NCI-H146 treated with DMSO at 0.1 percent for 48 hours (cell line): ENCODE results near the gene PI16.

Experiments used
- DNase-seq: peaks from one replicate; lab custom pipeline; 2025; ENCODE audit not compliant: unreplicated experiment; lab: John Stamatoyannopoulos, UW

PI16 gene, protein sequence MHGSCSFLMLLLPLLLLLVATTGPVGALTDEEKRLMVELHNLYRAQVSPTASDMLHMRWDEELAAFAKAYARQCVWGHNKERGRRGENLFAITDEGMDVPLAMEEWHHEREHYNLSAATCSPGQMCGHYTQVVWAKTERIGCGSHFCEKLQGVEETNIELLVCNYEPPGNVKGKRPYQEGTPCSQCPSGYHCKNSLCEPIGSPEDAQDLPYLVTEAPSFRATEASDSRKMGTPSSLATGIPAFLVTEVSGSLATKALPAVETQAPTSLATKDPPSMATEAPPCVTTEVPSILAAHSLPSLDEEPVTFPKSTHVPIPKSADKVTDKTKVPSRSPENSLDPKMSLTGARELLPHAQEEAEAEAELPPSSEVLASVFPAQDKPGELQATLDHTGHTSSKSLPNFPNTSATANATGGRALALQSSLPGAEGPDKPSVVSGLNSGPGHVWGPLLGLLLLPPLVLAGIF

GRCh38 chr6:36954262-36954931 lies at the start of gene PI16:
PI16 (plus strand) TSS chr6:36954738; CDS start chr6:36954761, 23 bp downstream.
- no peak for DNase-seq

- no peak for DNase-seq
Observed at GRCh38 chr6:36904851-36905393, 49.6 kb upstream of the PI16 start.

DNA sequence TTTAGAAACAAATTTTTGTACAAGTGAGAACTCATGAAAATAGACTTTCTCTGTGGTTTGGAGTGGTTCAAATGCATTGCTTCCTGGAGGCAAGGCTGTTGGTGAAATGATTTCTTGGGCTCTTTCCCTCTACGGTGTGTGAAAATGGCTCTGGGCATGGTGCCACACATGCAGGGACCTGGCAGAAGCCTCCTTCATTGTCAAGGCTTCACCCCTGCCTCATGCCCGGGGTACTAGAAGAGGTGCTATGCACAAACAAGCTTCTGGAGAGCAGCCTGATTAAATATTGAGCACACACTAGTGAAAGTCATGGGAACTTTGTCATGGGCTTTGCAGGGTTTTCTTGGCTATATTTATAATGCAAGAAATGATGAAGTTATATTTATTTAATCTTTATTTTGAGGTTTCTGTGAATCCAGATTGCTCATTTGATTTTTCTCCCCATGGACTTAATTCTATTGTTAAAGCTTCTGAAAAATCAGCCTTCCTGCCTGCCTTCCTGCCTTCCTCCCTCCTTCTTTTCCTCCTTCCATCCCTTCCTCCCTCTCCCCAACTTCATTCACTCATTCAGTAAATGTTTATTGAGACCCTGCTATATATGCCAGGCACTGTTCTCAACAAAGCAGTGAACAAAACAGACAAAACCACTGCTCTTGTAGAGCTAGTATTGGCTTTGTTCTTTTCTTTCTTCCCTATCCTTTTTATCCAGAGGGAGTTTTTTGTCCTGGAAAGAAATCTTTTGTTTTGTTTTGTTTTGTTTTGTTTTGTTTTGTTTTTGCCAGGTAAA lies 47.8 kb upstream of the PI16 start:
- no peak for DNase-seq

GRCh38 chr6:36907781-36908180 lies 46.8 kb upstream of the PI16 start:
- no peak for DNase-seq

DNA sequence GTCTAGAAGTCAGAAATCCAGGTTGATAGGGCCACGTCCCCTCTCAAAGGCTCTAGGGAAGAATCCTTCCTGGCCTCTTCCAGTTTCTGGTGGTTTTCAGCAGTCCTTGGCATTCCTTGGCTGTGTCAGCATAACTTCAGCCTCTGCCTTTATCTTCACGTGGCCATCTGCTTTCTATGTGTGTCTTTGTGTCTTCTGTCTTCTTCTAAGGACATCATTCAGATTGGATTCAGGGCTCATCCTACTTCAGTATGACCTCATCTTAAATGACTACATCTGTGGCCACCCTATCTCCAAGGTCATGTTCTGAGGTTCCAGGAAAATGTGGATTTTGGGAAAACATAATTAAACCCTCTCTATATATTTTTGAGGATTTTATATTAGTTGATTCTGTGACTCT lies 45.8 kb upstream of the PI16 start:
- DNase-seq: no peak

DNA sequence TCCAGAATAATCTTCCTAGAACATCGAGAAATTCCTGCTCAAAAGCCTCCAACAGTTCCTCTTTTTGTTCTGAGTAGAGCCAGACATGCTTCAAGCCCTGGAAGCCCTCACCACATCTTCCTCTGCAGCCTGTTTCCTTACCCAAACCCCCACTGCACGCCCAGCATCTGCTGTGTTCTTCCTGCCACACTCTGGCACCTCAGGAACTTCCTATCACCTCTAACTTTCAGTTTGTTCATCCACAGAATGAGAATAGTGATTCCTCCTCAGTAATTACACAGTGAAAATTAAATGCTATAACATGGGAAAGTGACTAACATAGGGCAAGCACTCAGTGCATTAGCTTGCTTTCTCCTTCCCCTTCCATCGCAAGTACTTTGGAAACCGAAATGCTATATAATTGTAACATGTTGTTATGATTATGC lies 42.5 kb upstream of the PI16 start:
- DNase-seq: no peak

GRCh38 chr6:36912586-36912985 lies 42.0 kb upstream of the PI16 start:
- DNase-seq: no peak

- DNase-seq: no peak
Observed at GRCh38 chr6:36913082-36913481, 41.5 kb upstream of the PI16 start.

DNA sequence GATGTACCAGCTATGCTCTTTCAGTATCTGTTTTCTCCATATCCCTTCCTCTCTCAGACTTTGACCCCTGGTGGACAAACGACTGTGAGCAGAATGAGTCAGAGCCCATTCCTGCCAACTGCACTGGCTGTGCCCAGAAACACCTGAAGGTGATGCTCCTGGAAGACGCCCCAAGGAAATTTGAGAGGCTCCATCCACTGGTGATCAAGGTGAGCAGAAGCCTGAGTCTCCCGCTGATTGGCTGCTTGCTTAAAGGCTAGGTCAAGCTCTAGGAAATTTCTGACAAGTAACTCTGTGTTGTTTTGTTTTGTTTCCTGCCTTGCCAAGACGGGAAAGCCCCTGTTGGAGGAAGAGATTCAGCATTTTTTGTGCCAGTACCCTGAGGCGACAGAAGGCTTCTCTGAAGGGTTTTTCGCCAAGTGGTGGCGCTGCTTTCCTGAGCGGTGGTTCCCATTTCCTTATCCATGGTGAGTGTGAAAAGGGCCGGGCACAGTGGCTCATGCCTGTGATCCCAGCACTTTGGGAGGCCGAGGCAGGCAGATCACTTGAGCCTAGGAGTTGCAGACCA lies 40.2 kb upstream of the PI16 start:
- DNase-seq: no peak

DNA sequence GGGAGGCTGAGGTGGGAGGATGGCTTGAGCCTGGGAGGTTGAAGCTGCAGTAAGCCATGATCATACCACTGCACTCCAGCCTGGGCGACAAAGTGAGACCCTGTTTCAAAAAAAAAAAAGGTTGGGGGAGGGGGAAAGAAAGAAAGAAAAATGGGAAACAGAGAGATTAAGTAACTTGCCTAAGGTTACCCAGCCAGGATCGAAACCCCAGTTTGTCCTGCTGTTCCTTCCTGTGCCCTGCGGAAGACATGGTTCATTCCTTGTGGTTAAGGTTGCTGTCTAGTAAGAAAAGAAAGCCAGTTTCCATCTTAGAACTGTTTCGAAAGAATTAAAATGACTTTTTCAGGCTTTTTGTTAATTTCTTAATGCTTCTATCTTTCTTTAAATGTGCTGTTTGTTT lies 38.9 kb upstream of the PI16 start:
- DNase-seq: no peak

- no peak for DNase-seq
Observed at GRCh38 chr6:36916126-36916525, 38.4 kb upstream of the PI16 start.

GRCh38 chr6:36917541-36918193 lies 36.9 kb upstream of the PI16 start:
- no peak for DNase-seq

DNA sequence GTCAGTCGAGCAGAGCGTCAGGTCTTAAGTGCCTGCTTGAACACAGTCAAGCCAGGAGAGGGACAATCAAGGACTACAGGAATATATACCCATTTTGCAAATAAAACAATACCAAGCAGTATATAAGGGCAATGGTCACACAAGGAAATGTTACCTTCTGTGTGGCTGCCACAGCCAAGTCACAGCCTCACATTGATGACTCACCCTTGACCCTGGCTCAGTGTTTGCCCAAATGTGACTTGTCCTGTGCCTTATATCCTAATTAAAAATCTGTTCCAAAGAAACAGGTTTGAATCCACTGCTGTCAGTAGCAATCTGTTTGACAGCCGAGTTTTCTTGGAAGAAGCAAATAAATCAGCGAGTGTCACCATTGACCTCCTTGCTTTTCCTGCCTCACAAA lies 34.5 kb upstream of the PI16 start:
- DNase-seq: no peak

GRCh38 chr6:36920546-36920945 lies 34.0 kb upstream of the PI16 start:
- no peak for DNase-seq

- no peak for DNase-seq
Observed at GRCh38 chr6:36924131-36924530, 30.4 kb upstream of the PI16 start.

GRCh38 chr6:36924778-36925374 lies 29.7 kb upstream of the PI16 start:
- no peak for DNase-seq

DNA sequence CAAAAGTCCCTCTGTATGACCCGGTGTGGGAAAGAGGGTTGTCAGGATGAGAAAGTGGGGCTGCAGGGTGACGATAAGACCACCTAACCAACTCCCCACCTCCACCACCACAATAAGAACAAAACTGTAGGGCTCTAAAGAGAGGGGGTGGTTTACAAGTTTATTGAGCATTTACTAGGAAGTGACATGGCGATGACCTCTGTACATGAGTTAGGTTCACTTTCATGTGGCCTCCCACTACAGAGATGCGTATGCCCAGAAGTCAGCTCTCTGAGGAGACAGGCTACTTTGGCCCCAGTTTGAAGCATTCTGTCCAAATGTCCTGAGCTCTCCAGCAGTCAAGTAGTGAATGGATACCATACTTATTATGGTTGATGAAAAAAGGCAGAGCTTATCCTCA lies 28.7 kb upstream of the PI16 start:
- no peak for DNase-seq

DNA sequence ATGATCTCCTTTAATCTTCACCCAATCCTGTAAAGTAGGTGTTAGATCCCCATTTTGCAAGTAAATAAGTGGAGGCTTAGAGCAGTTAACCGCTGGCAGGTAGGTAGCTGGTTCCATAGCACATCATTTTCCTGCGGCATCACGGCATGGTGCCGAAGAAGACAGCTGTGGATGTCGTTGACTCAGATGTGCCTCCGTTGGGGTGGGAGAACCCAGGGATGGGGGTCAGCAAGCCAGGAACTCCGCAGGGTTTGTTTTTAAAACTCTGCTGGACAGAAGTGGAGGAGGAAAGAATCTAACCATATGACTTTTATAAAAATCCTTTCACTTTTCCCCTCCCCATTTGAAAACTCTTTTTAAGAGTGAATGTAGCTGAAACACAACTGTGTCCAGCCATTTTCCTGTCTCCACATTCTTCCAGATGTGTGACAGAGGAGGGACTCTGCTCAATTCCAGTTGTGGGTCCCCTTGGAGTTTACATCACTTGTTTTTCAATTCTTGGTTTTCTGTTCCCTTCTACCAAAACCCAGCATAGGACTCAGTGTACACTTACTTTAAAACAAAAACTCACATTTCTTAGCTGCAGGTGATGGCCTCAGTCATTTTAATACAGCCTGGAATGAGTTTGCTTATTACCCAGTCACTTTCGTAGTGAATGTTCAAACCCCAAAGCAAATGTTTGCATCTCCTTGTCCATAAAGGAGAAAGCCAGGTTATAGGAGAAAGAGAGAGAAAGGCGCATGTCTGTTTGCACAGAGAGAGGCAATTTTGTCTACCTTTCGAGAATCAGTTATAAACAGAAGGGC lies 27.6 kb upstream of the PI16 start:
- no peak for DNase-seq
